GM23338 (cell line): ENCODE results near the gene KCTD3. TPM values are rescaled to one million over a fixed set of nuclear protein-coding genes. Genes with fewer than 3 reads are reported as not detected.

ENCODE experiments used
- ATAC-seq: fragments of 200-7000 bp; cut with Tn5 transposase; 3 replicates; pipeline ENCODE4 v1.9.1; 2020
- DNase-seq: peaks from one replicate; pipeline ENCODE4 v3.0.0-alpha.2; 2015; ENCODE audit warnings: low spot score
- H2AFZ ChIP-seq: fragments of 200-600 bp; sonication (generic); 2 replicates; pipeline ENCODE4 v1.8.0; 2016; ENCODE audit warnings: antibody characterized with exemption, mild to moderate bottlenecking, moderate library complexity
- H3F3A ChIP-seq: fragments of 200-600 bp; sonication (generic); replicated peaks from 2 replicates; pipeline ENCODE4 v1.8.0; 2017; ENCODE audit warnings: antibody characterized with exemption, mixed run types, low read depth
- H3K27ac ChIP-seq: fragments of 200-600 bp; sonication (generic); 2 replicates; pipeline ENCODE4 v1.6.1; 2016; ENCODE audit warnings: low read depth
- H3K27me3 ChIP-seq: fragments of 200-600 bp; sonication (generic); 2 replicates; pipeline ENCODE4 v1.8.0; 2016; ENCODE audit warnings: mild to moderate bottlenecking, mixed run types, moderate library complexity; ENCODE audit not compliant: insufficient read depth
- H3K36me3 ChIP-seq: fragments of 200-600 bp; sonication (generic); 2 replicates; pipeline ENCODE4 v1.8.0; 2016; ENCODE audit warnings: mild to moderate bottlenecking; ENCODE audit not compliant: insufficient read depth
- H3K4me1 ChIP-seq: fragments of 200-600 bp; sonication (generic); 2 replicates; pipeline ENCODE4 v1.8.0; 2016; ENCODE audit warnings: mild to moderate bottlenecking, moderate library complexity; ENCODE audit not compliant: insufficient read depth
- H3K4me2 ChIP-seq: fragments of 200-600 bp; sonication (generic); 2 replicates; pipeline ENCODE4 v1.7.1; 2017; ENCODE audit warnings: mixed run types
- H3K4me3 ChIP-seq: fragments of 200-600 bp; sonication (generic); 2 replicates; pipeline ENCODE4 v1.6.1; 2016; ENCODE audit warnings: mixed run types
- H3K79me2 ChIP-seq: fragments of 200-600 bp; sonication (generic); replicated peaks from 2 replicates; pipeline ENCODE4 v1.8.0; 2017; ENCODE audit warnings: mild to moderate bottlenecking; ENCODE audit not compliant: insufficient read depth
- H3K9me2 ChIP-seq: fragments of 200-600 bp; sonication (generic); 2 replicates; pipeline ENCODE4 v1.8.0; 2017; ENCODE audit not compliant: insufficient read depth
- H4K20me1 ChIP-seq: fragments of 200-600 bp; sonication (generic); replicated peaks from 2 replicates; pipeline ENCODE4 v1.8.0; 2017; ENCODE audit warnings: mild to moderate bottlenecking; ENCODE audit not compliant: insufficient read depth
- H3K27ac Mint-ChIP-seq: 2 replicates; pipeline ENCODE4 v1.8.0; 2020; ENCODE audit warnings: inconsistent platforms, mild to moderate bottlenecking, moderate library complexity, mixed read lengths
- H3K27me3 Mint-ChIP-seq: 3 replicates; pipeline ENCODE4 v1.8.0; 2022; ENCODE audit warnings: low read depth, mild to moderate bottlenecking, moderate library complexity, mixed read lengths, inconsistent platforms; ENCODE audit not compliant: insufficient read depth, poor library complexity
- H3K36me3 Mint-ChIP-seq: 3 replicates; pipeline ENCODE4 v1.8.0; 2021; ENCODE audit warnings: low read depth, mild to moderate bottlenecking, inconsistent platforms, moderate library complexity, mixed read lengths
- H3K4me1 Mint-ChIP-seq: 3 replicates; pipeline ENCODE4 v1.8.0; 2020; ENCODE audit warnings: mild to moderate bottlenecking, inconsistent platforms, mixed read lengths
- H3K4me3 Mint-ChIP-seq: 3 replicates; pipeline ENCODE4 v1.8.0; 2021; ENCODE audit warnings: moderate library complexity, mild to moderate bottlenecking, inconsistent platforms, mixed read lengths
- H3K9me3 Mint-ChIP-seq: 3 replicates; pipeline ENCODE4 v1.8.0; 2020; ENCODE audit warnings: moderate library complexity, mild to moderate bottlenecking, inconsistent platforms, mixed read lengths
- CREB1 ChIP-seq: fragments of 250-450 bp; sonication (Bioruptor Pico); IDR thresholded peaks from 2 replicates; pipeline ENCODE4 v1.5.0; 2020; ENCODE audit warnings: low read depth, mild to moderate bottlenecking, moderate library complexity
- EZH2phosphoT487 ChIP-seq: fragments of 200-600 bp; sonication (generic); IDR thresholded peaks from one replicate; pipeline ENCODE4 v1.8.1; 2018; ENCODE audit warnings: antibody characterized with exemption; ENCODE audit not compliant: unreplicated experiment
- JUNB ChIP-seq: IDR thresholded peaks from one replicate; pipeline ENCODE4 v1.6.1; 2016; ENCODE audit warnings: antibody characterized with exemption; ENCODE audit not compliant: unreplicated experiment
- POLR2AphosphoS5 ChIP-seq: IDR thresholded peaks from 2 replicates; pipeline ENCODE4 v1.6.1; 2016; ENCODE audit warnings: antibody characterized with exemption, low read depth
- STAT1 ChIP-seq: IDR thresholded peaks from one replicate; pipeline ENCODE4 v1.6.1; 2016; ENCODE audit warnings: antibody characterized with exemption; ENCODE audit not compliant: unreplicated experiment
- ZNF114 ChIP-seq: fragments of 250-450 bp; sonication (Bioruptor Pico); IDR thresholded peaks from 2 replicates; pipeline ENCODE4 v1.5.0; 2020; ENCODE audit warnings: mild to moderate bottlenecking, moderate library complexity
- ZNF331 ChIP-seq: fragments of 250-450 bp; sonication (Bioruptor Pico); IDR thresholded peaks from 2 replicates; pipeline ENCODE4 v1.5.0; 2020; ENCODE audit warnings: low read depth, mild to moderate bottlenecking, moderate library complexity
- polyA plus RNA-seq: library from polyadenylated mRNA; unstranded; fragments of >200 nt; fragmentation: Nextera tagmentation; extraction: Ambion mirVana; gene quantifications from 2 replicates; pipeline ENCODE4 v1.2.1, GENCODE V29; 2016
- total RNA-seq: library from RNA; depleted of rRNA; stranded (reverse); fragments of >200 nt; shearing (Covaris generic); gene quantifications from 2 replicates; pipeline ENCODE4 v1.2.3, GENCODE V29; 2014
- TF ChIP-seq, protein P1 (sequence below): IDR thresholded peaks from 2 replicates; pipeline ENCODE4 v1.6.1; 2016; ENCODE audit warnings: antibody characterized with exemption
- TF ChIP-seq, protein P2 (sequence below): IDR thresholded peaks from one replicate; pipeline ENCODE4 v1.6.1; 2018; ENCODE audit warnings: antibody characterized with exemption; ENCODE audit not compliant: unreplicated experiment
- TF ChIP-seq, protein P3 (sequence below), 2 experiments: fragments of 200-600 bp in 1 of 2; sonication (generic) in 1 of 2; conservative IDR thresholded peaks; 2 replicates each; pipeline versions ENCODE4 v1.5.1 to v1.6.1; 2016 to 2017; ENCODE audit warnings: antibody characterized with exemption in 2 of 2, low read depth in 2 of 2, mild to moderate bottlenecking in 2 of 2, moderate library complexity in 1 of 2

Gene KCTD3
- total and polyA plus RNA-seq, 2 experiments from 2014 or later, result 29.4 to 60.3 TPM

DNA sequence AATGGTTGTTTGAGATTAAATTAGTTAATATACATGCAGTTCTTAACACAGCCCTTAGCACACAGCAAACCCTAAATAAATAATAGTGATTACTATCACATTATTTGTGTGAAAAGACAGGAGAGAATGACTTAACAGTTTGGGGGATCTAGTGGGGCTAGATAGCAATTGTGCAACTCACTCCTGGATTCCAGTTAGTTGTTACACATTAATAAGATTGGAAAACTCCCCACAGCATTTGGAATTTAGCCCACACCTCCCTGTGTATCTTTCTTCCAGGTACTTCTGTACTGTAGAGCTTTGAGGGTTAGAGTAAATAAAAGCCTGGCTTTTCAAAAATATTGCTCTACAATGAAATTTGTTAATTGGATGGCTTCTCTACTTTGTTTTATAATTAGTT, 93.2 kb downstream of the KCTD3 start (continued):
- TF ChIP-seq, protein P1, sequence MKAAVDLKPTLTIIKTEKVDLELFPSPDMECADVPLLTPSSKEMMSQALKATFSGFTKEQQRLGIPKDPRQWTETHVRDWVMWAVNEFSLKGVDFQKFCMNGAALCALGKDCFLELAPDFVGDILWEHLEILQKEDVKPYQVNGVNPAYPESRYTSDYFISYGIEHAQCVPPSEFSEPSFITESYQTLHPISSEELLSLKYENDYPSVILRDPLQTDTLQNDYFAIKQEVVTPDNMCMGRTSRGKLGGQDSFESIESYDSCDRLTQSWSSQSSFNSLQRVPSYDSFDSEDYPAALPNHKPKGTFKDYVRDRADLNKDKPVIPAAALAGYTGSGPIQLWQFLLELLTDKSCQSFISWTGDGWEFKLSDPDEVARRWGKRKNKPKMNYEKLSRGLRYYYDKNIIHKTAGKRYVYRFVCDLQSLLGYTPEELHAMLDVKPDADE, result no peak
- TF ChIP-seq STAT1 (no peak), CREB1 (CRISPR knock-in tag) (no peak), ZNF114 (CRISPR knock-in tag) (no peak), ZNF331 (CRISPR knock-in tag) (no peak), POLR2AphosphoS5 (no peak), JUNB (no peak)
- TF ChIP-seq, protein P2, sequence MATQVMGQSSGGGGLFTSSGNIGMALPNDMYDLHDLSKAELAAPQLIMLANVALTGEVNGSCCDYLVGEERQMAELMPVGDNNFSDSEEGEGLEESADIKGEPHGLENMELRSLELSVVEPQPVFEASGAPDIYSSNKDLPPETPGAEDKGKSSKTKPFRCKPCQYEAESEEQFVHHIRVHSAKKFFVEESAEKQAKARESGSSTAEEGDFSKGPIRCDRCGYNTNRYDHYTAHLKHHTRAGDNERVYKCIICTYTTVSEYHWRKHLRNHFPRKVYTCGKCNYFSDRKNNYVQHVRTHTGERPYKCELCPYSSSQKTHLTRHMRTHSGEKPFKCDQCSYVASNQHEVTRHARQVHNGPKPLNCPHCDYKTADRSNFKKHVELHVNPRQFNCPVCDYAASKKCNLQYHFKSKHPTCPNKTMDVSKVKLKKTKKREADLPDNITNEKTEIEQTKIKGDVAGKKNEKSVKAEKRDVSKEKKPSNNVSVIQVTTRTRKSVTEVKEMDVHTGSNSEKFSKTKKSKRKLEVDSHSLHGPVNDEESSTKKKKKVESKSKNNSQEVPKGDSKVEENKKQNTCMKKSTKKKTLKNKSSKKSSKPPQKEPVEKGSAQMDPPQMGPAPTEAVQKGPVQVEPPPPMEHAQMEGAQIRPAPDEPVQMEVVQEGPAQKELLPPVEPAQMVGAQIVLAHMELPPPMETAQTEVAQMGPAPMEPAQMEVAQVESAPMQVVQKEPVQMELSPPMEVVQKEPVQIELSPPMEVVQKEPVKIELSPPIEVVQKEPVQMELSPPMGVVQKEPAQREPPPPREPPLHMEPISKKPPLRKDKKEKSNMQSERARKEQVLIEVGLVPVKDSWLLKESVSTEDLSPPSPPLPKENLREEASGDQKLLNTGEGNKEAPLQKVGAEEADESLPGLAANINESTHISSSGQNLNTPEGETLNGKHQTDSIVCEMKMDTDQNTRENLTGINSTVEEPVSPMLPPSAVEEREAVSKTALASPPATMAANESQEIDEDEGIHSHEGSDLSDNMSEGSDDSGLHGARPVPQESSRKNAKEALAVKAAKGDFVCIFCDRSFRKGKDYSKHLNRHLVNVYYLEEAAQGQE, result no peak

DNA sequence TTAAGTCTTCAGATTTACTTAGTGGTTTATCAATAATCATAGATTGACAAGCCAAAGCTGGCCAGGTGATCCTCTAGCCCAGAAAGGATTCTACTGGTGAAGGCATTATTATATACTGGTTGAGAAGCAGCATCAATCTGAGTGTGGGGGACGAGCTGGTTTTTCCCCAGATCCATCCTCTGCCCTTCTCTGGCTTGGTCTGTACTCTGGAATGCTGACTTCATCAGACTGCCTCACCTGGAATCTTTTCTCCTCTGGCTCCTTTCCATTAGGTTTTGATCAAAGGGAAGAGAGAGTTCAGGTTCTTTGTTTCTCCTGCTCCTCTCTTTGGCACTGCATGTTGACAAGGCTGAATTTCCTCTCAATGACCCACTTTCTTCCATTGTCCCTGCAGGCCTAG, 93.9 kb downstream of the KCTD3 start:
- ATAC-seq, result no peak
- Histone ChIP-seq H3K36me3 (no peaks in the 10 kb centered on the region), H3F3A (no peaks in the 10 kb centered on the region), H3K4me3 (no peak overlapping the region), H3K4me1 (peaks cover 6% of the 10 kb centered on the region; the same call in 1 of the 2 replicates), H3K27me3 (no peaks in the 10 kb centered on the region), H3K79me2 (no peaks in the 10 kb centered on the region), H3K9me2 (peaks cover 5% of the 10 kb centered on the region), H4K20me1 (no peaks in the 10 kb centered on the region), H3K27ac (no peak overlapping the region), H2AFZ (no peak overlapping the region), H3K4me2 (no peak overlapping the region)
- no peaks in the 10 kb centered on the region for H3K36me3 Mint-ChIP-seq
- no peak overlapping the region for H3K4me3 Mint-ChIP-seq
- no peak for DNase-seq
- no peak overlapping the region for H3K27ac Mint-ChIP-seq
- H3K9me3 Mint-ChIP-seq, result no peaks in the 10 kb centered on the region
- H3K27me3 Mint-ChIP-seq, result peaks cover 4% of the 10 kb centered on the region
- H3K4me1 Mint-ChIP-seq, result peaks cover 22% of the 10 kb centered on the region
- TF ChIP-seq, protein P2, result no peak
- TF ChIP-seq ZNF331 (CRISPR knock-in tag), result no peak
- TF ChIP-seq EZH2phosphoT487, result no peak
- TF ChIP-seq POLR2AphosphoS5, result no peak
- TF ChIP-seq JUNB, result no peak
- TF ChIP-seq, protein P3, sequence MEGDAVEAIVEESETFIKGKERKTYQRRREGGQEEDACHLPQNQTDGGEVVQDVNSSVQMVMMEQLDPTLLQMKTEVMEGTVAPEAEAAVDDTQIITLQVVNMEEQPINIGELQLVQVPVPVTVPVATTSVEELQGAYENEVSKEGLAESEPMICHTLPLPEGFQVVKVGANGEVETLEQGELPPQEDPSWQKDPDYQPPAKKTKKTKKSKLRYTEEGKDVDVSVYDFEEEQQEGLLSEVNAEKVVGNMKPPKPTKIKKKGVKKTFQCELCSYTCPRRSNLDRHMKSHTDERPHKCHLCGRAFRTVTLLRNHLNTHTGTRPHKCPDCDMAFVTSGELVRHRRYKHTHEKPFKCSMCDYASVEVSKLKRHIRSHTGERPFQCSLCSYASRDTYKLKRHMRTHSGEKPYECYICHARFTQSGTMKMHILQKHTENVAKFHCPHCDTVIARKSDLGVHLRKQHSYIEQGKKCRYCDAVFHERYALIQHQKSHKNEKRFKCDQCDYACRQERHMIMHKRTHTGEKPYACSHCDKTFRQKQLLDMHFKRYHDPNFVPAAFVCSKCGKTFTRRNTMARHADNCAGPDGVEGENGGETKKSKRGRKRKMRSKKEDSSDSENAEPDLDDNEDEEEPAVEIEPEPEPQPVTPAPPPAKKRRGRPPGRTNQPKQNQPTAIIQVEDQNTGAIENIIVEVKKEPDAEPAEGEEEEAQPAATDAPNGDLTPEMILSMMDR (conservative IDR thresholded peaks at IDR 0.05; ENCODE audit: low read depth in 2 of 2), result no peak
- TF ChIP-seq, protein P1, result no peak
- TF ChIP-seq ZNF114 (CRISPR knock-in tag), result no peak
